ENCODE results near the gene CAPN14. TPM values are rescaled to one million over a fixed set of nuclear protein-coding genes. Genes with fewer than 3 reads are reported as not detected.

The CAPN14 gene
- total RNA-seq, 1 experiment from 2014 or later: 0.13 TPM

DNA sequence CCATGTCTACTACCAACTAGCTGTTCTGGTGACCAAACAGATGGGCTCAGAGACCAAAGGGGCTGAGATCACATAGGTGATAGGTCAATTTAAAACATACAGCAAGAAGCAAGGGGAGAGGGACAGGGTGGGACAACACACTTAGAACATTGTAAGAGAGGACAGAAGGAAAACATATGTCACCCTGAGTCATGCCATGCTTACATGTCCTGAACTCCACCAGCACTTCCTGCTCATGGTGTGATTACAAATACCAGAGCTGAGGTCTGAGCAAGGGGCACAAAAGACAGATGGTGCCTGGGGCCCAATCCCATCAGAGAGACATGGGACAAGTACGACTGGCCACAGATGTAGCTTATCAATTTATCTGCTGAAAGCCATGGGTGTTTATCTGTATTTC lies 50.4 kb downstream of the CAPN14 start:
- Histone ChIP-seq H3K27ac (ENCODE audit: low read depth, low read length, poor library complexity, severe bottlenecking) (no peak overlapping the region), H3K4me1 (ENCODE audit: insufficient read depth, low read length, poor library complexity, severe bottlenecking) (no peaks in the 10 kb centered on the region), H3K27me3 (replicated peaks; ENCODE audit: insufficient read depth, low read depth, low read length, poor library complexity) (no peaks in the 10 kb centered on the region), H3K36me3 (ENCODE audit: insufficient read depth, low read length, poor library complexity, severe bottlenecking) (no peaks in the 10 kb centered on the region), H3K9me3 (ENCODE audit: low read depth, low read length, poor library complexity, severe bottlenecking) (no peaks in the 10 kb centered on the region), H3K4me3 (ENCODE audit: low read depth, low read length, poor library complexity, severe bottlenecking) (no peak overlapping the region)
- CTCF ChIA-PET: no interaction called here
- no peak for DNase-seq (ENCODE audit: low spot score)
- TF ChIP-seq, protein P1, sequence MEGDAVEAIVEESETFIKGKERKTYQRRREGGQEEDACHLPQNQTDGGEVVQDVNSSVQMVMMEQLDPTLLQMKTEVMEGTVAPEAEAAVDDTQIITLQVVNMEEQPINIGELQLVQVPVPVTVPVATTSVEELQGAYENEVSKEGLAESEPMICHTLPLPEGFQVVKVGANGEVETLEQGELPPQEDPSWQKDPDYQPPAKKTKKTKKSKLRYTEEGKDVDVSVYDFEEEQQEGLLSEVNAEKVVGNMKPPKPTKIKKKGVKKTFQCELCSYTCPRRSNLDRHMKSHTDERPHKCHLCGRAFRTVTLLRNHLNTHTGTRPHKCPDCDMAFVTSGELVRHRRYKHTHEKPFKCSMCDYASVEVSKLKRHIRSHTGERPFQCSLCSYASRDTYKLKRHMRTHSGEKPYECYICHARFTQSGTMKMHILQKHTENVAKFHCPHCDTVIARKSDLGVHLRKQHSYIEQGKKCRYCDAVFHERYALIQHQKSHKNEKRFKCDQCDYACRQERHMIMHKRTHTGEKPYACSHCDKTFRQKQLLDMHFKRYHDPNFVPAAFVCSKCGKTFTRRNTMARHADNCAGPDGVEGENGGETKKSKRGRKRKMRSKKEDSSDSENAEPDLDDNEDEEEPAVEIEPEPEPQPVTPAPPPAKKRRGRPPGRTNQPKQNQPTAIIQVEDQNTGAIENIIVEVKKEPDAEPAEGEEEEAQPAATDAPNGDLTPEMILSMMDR (conservative IDR thresholded peaks at IDR 0.05; ENCODE audit: low read depth, low read length): no peak
- no peak for TF ChIP-seq EZH2 (IDR thresholded peaks at IDR 0.05; ENCODE audit: borderline replicate concordance, low read depth, low read length, poor library complexity, severe bottlenecking)
- intact Hi-C loops (cut with micrococcal nuclease; ENCODE audit: unreplicated experiment): no loop called here
- POLR2A ChIA-PET (ENCODE audit: low non-redundant PET): no interaction called here
- no TSS peak for BruUV-seq (replicated peaks)

DNA sequence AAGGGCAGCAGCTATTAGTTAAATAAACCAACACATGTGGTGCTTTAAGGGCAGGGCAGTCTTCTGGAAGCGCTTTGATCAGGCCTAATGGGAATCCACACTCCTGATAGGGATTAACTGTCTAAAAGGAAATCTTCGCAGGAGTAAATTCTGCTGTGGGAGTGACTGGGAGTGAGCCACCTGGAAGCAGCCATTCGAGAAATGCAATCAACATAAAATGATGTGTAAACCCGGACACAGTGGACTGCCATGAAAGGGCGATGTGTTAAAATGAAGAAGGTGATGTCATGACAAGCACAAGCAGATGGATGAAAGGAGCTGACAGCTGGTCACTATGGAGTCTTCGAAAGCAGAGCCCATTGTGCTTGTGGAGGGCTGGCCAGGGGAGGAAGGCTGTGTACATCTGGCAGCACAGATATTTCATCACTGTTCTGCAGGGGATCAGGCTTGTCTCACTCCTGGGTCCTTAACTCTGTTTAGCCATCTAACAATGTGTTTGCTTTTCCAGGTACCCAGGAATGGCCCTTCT lies 54.2 kb downstream of the CAPN14 start:
- POLR2A ChIA-PET (ENCODE audit: low non-redundant PET): interaction anchor here (0.5 kb wide), 1 partner anchor 29 kb away, joined by 3 read pairs; no protein-coding TSS in a partner anchor
- CTCF ChIA-PET: no interaction called here
- Histone ChIP-seq H3K4me3 (ENCODE audit: low read depth, low read length, poor library complexity, severe bottlenecking) (no peak overlapping the region), H3K27ac (ENCODE audit: low read depth, low read length, poor library complexity, severe bottlenecking) (no peak overlapping the region), H3K27me3 (replicated peaks; ENCODE audit: insufficient read depth, low read depth, low read length, poor library complexity) (peaks cover 3% of the 10 kb centered on the region), H3K4me1 (ENCODE audit: insufficient read depth, low read length, poor library complexity, severe bottlenecking) (no peaks in the 10 kb centered on the region), H3K36me3 (ENCODE audit: insufficient read depth, low read length, poor library complexity, severe bottlenecking) (no peaks in the 10 kb centered on the region), H3K9me3 (ENCODE audit: low read depth, low read length, poor library complexity, severe bottlenecking) (no peaks in the 10 kb centered on the region)
- no peak for TF ChIP-seq EZH2 (IDR thresholded peaks at IDR 0.05; ENCODE audit: borderline replicate concordance, low read depth, low read length, poor library complexity, severe bottlenecking)
- TF ChIP-seq, protein P1 (conservative IDR thresholded peaks at IDR 0.05; ENCODE audit: low read depth, low read length): no peak
- DNase-seq (ENCODE audit: low spot score): no peak
- intact Hi-C loops (cut with micrococcal nuclease; ENCODE audit: unreplicated experiment): no loop called here
- BruUV-seq (replicated peaks): no TSS peak

DNA sequence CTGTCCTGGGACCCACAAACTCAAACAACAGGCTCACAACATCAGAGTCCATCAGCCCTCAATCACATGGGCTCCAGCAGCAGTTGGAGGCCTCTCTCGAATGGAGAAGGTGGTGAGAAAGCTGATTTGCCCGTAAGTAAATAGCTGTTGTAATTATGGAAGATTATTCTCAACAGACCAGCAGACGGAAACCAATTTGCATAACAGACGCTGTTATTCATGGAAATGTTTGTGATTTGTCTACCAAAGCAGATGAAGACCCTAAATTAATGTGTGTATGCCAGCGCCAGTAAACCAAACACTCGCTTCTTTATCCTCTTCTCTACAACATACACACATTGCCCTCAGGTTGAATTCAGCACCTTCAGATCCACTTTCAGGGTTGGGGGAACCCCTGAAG lies 55.7 kb downstream of the CAPN14 start:
- TF ChIP-seq, protein P1 (conservative IDR thresholded peaks at IDR 0.05; ENCODE audit: low read depth, low read length): no peak
- no peak for TF ChIP-seq EZH2 (IDR thresholded peaks at IDR 0.05; ENCODE audit: borderline replicate concordance, low read depth, low read length, poor library complexity, severe bottlenecking)
- BruUV-seq (replicated peaks): no TSS peak
- POLR2A ChIA-PET (ENCODE audit: low non-redundant PET): no interaction called here
- CTCF ChIA-PET: no interaction called here
- no peak for DNase-seq (ENCODE audit: low spot score)
- Histone ChIP-seq H3K36me3 (ENCODE audit: insufficient read depth, low read length, poor library complexity, severe bottlenecking) (no peaks in the 10 kb centered on the region), H3K4me1 (ENCODE audit: insufficient read depth, low read length, poor library complexity, severe bottlenecking) (no peaks in the 10 kb centered on the region), H3K27me3 (replicated peaks; ENCODE audit: insufficient read depth, low read depth, low read length, poor library complexity) (peaks cover 3% of the 10 kb centered on the region), H3K9me3 (ENCODE audit: low read depth, low read length, poor library complexity, severe bottlenecking) (no peaks in the 10 kb centered on the region), H3K27ac (ENCODE audit: low read depth, low read length, poor library complexity, severe bottlenecking) (no peak overlapping the region), H3K4me3 (ENCODE audit: low read depth, low read length, poor library complexity, severe bottlenecking) (no peak overlapping the region)
- intact Hi-C loops (cut with micrococcal nuclease; ENCODE audit: unreplicated experiment): no loop called here
